Trophoblast cell (in vitro differentiated cells and primary cell): ENCODE results near the gene NTSR1.
A peak's percentile ranks its signal among the peaks of the same experiment; 100 is the strongest.

Experiments used
- DNase-seq, 2 donors: peaks; one replicate each; pipeline ENCODE4 v3.0.0-alpha.2; 2016
- H2AFZ ChIP-seq: 2 replicates; pipeline ENCODE4 v1.6.1; 2013; ENCODE audit warnings: low read length, moderate library complexity, mild to moderate bottlenecking; ENCODE audit not compliant: insufficient read depth, poor library complexity
- H2AK5ac ChIP-seq: 2 replicates; pipeline ENCODE4 v1.6.1; 2013; ENCODE audit warnings: mild to moderate bottlenecking, low read length
- H2BK120ac ChIP-seq: 2 replicates; pipeline ENCODE4 v1.6.1; 2013; ENCODE audit warnings: low read length, mild to moderate bottlenecking, moderate library complexity; ENCODE audit not compliant: insufficient read depth, poor library complexity
- H2BK12ac ChIP-seq: 2 replicates; pipeline ENCODE4 v1.6.1; 2013; ENCODE audit warnings: mild to moderate bottlenecking, low read length, moderate library complexity
- H2BK5ac ChIP-seq: 2 replicates; pipeline ENCODE4 v1.6.1; 2013; ENCODE audit warnings: low read length, low read depth, moderate library complexity, mild to moderate bottlenecking; ENCODE audit not compliant: poor library complexity
- H3K14ac ChIP-seq: 2 replicates; pipeline ENCODE4 v1.6.1; 2013; ENCODE audit warnings: mild to moderate bottlenecking, low read length
- H3K18ac ChIP-seq: 2 replicates; pipeline ENCODE4 v1.6.1; 2013; ENCODE audit warnings: mild to moderate bottlenecking, low read length
- H3K23ac ChIP-seq: 2 replicates; pipeline ENCODE4 v1.6.1; 2013; ENCODE audit warnings: low read length
- H3K27ac ChIP-seq: 2 replicates; pipeline ENCODE4 v1.5.1; 2013; ENCODE audit warnings: low read depth, mild to moderate bottlenecking, inconsistent platforms, low read length, moderate library complexity
- H3K27me3 ChIP-seq: 2 replicates; pipeline ENCODE4 v1.6.1; 2013; ENCODE audit warnings: inconsistent platforms, mild to moderate bottlenecking, low read length, moderate library complexity; ENCODE audit not compliant: insufficient read depth
- H3K36me3 ChIP-seq, 2 experiments: 1 replicate in 1 of 2; 2 replicates in 1 of 2; pipeline ENCODE4 v1.6.1; 2013; ENCODE audit warnings: low read length in 2 of 2, mild to moderate bottlenecking in 2 of 2, moderate library complexity in 1 of 2; ENCODE audit not compliant: insufficient read depth in 2 of 2, control insufficient read depth in 1 of 2
- H3K4ac ChIP-seq: 2 replicates; pipeline ENCODE4 v1.6.1; 2013; ENCODE audit warnings: low read depth, mild to moderate bottlenecking, low read length, moderate library complexity
- H3K4me1 ChIP-seq, 2 experiments: 1 replicate in 1 of 2; 2 replicates in 1 of 2; pipeline ENCODE4 v1.6.1; 2013; ENCODE audit warnings: low read length in 2 of 2, mild to moderate bottlenecking in 2 of 2, moderate library complexity in 1 of 2; ENCODE audit not compliant: insufficient read depth in 2 of 2, control insufficient read depth in 1 of 2
- H3K4me2 ChIP-seq: 2 replicates; pipeline ENCODE4 v1.6.1; 2013; ENCODE audit warnings: inconsistent platforms, mild to moderate bottlenecking, low read length, moderate library complexity
- H3K4me3 ChIP-seq: 2 replicates; pipeline ENCODE4 v1.5.1; 2013; ENCODE audit warnings: mild to moderate bottlenecking, low read depth, low read length, inconsistent platforms
- H3K79me1 ChIP-seq: one replicate; pipeline ENCODE4 v1.6.1; 2013; ENCODE audit warnings: low read length
- H3K79me2 ChIP-seq: 2 replicates; pipeline ENCODE4 v1.6.1; 2013; ENCODE audit warnings: low read length, mild to moderate bottlenecking; ENCODE audit not compliant: control insufficient read depth, insufficient read depth, poor library complexity
- H3K9ac ChIP-seq: 2 replicates; pipeline ENCODE4 v1.6.1; 2013; ENCODE audit warnings: mild to moderate bottlenecking, low read length
- H3K9me3 ChIP-seq: 2 replicates; pipeline ENCODE4 v1.6.1; 2013; ENCODE audit warnings: low read depth, mild to moderate bottlenecking, control low read depth, inconsistent platforms, low read length; ENCODE audit not compliant: insufficient read depth
- H4K12ac ChIP-seq: 2 replicates; pipeline ENCODE4 v1.6.1; 2013; ENCODE audit warnings: low read depth, mild to moderate bottlenecking, low read length, moderate library complexity
- H4K8ac ChIP-seq: 2 replicates; pipeline ENCODE4 v1.6.1; 2013; ENCODE audit warnings: low read depth, mild to moderate bottlenecking, low read length, moderate library complexity
- H4K91ac ChIP-seq: one replicate; pipeline ENCODE4 v1.6.1; 2013; ENCODE audit warnings: low read depth, mild to moderate bottlenecking, low read length, moderate library complexity
- WGBS: extraction: QIAGEN DNeasy Blood & Tissue Kit; methylation state at CpG from one replicate; pipeline ENCODE4 v1.1.7; 2013; ENCODE audit warnings: missing lambda C conversion rate; ENCODE audit not compliant: insufficient read length, insufficient coverage; ENCODE audit errors: extremely low coverage; 5-methylcytosine and 5-hydroxymethylcytosine counted together

NTSR1 gene

GRCh38 chr20:62728781-62729300, 20.2 kb downstream of the NTSR1 start:
- Histone ChIP-seq H3K9ac (no peak overlapping the region), H3K36me3 (no peaks in the 10 kb centered on the region), H3K4ac (no peak overlapping the region), H3K79me2 (no peaks in the 10 kb centered on the region), H2BK5ac (no peak overlapping the region), H3K4me2 (no peak overlapping the region), H2AFZ (no peak overlapping the region), H2BK12ac (no peak overlapping the region), H3K9me3 (peaks cover 9% of the 10 kb centered on the region), H4K91ac (no peak overlapping the region), H2BK120ac (no peak overlapping the region), H3K27me3 (no peaks in the 10 kb centered on the region), H3K79me1 (no peaks in the 10 kb centered on the region), H3K4me1 (peaks cover 0 to 2% of the 10 kb centered on the region in 2 experiments), H3K14ac (no peak overlapping the region), H3K4me3 (no peak overlapping the region), H3K23ac (no peak overlapping the region), H3K27ac (no peak overlapping the region), H2AK5ac (no peak overlapping the region), H3K18ac (no peak overlapping the region), H4K12ac (no peak overlapping the region), H4K8ac (no peak overlapping the region)
- DNase-seq: no peak
- no CpG with 5 or more reads among the region's 9 CpGs for WGBS

- no peak overlapping the region for H3K23ac ChIP-seq
- no peak overlapping the region for H2BK12ac ChIP-seq
- no peak overlapping the region for H4K91ac ChIP-seq
- H4K8ac ChIP-seq: no peak overlapping the region
- H2AK5ac ChIP-seq: no peak overlapping the region
- no peak overlapping the region for H3K14ac ChIP-seq
- no peak overlapping the region for H3K4me3 ChIP-seq
- H2BK5ac ChIP-seq: no peak overlapping the region
- no peak overlapping the region for H3K18ac ChIP-seq
- no peak overlapping the region for H4K12ac ChIP-seq
- no peaks in the 10 kb centered on the region for H3K4me1 ChIP-seq
- no peaks in the 10 kb centered on the region for H3K79me2 ChIP-seq
- H3K4ac ChIP-seq: no peak overlapping the region
- H2AFZ ChIP-seq: no peak overlapping the region
- DNase-seq: no peak
- no peak overlapping the region for H3K27ac ChIP-seq
- H3K4me2 ChIP-seq: no peak overlapping the region
- H3K27me3 ChIP-seq: no peaks in the 10 kb centered on the region
- H3K9ac ChIP-seq: no peak overlapping the region
- H3K79me1 ChIP-seq: no peaks in the 10 kb centered on the region
- no CpG with 5 or more reads among the region's 13 CpGs for WGBS
- H3K36me3 ChIP-seq: no peaks in the 10 kb centered on the region
- H2BK120ac ChIP-seq: no peak overlapping the region
- H3K9me3 ChIP-seq: no peaks in the 10 kb centered on the region
Observed at GRCh38 chr20:62730481-62730880, 21.8 kb downstream of the NTSR1 start.

- Histone ChIP-seq H3K79me1 (no peaks in the 10 kb centered on the region), H3K27me3 (no peaks in the 10 kb centered on the region), H2AK5ac (no peak overlapping the region), H3K4me1 (no peaks in the 10 kb centered on the region), H4K12ac (no peak overlapping the region), H4K91ac (no peak overlapping the region), H2BK5ac (no peak overlapping the region), H3K23ac (no peak overlapping the region), H3K36me3 (no peaks in the 10 kb centered on the region), H3K4me3 (no peak overlapping the region), H3K14ac (no peak overlapping the region), H3K9me3 (no peaks in the 10 kb centered on the region), H2BK120ac (no peak overlapping the region), H3K9ac (no peak overlapping the region), H4K8ac (no peak overlapping the region), H2BK12ac (no peak overlapping the region), H3K4ac (no peak overlapping the region), H3K27ac (no peak overlapping the region), H2AFZ (no peak overlapping the region), H3K4me2 (no peak overlapping the region), H3K79me2 (no peaks in the 10 kb centered on the region), H3K18ac (no peak overlapping the region)
- no CpG with 5 or more reads among the region's 13 CpGs for WGBS
- peak in 1 of 2 donors; percentile 79 for DNase-seq
Observed at GRCh38 chr20:62732031-62732760, 23.6 kb downstream of the NTSR1 start.

- Histone ChIP-seq H3K79me2 (no peaks in the 10 kb centered on the region), H3K27ac (no peak overlapping the region), H2BK12ac (no peak overlapping the region), H3K4me2 (no peak overlapping the region), H3K4me1 (no peaks in the 10 kb centered on the region), H2AFZ (no peak overlapping the region), H2AK5ac (no peak overlapping the region), H4K8ac (no peak overlapping the region), H3K9me3 (no peaks in the 10 kb centered on the region), H3K79me1 (no peaks in the 10 kb centered on the region), H3K14ac (no peak overlapping the region), H3K9ac (no peak overlapping the region), H3K27me3 (no peaks in the 10 kb centered on the region), H2BK5ac (no peak overlapping the region), H3K36me3 (no peaks in the 10 kb centered on the region), H3K4ac (no peak overlapping the region), H3K23ac (no peak overlapping the region), H4K12ac (no peak overlapping the region), H3K4me3 (no peak overlapping the region), H4K91ac (no peak overlapping the region), H3K18ac (no peak overlapping the region), H2BK120ac (no peak overlapping the region)
- DNase-seq: peak in 1 of 2 donors; percentile 57
- no CpG with 5 or more reads among the region's 27 CpGs for WGBS
Observed at GRCh38 chr20:62732842-62733525, 24.3 kb downstream of the NTSR1 start.
